PFSK-1 (cell line): Measurements from ENCODE around the gene PTPN4.

Experiments
- FOXP2 ChIP-seq: optimal IDR thresholded peaks from 2 replicates; pipeline ENCODE3; 2011; ENCODE audit warnings: borderline replicate concordance, control low read depth, inconsistent platforms; ENCODE audit not compliant: insufficient read depth; ENCODE audit errors: extremely low read length, extremely low read depth
- POLR2AphosphoS5 ChIP-seq: IDR thresholded peaks from 2 replicates; pipeline ENCODE4 v1.6.1; 2012; ENCODE audit warnings: low read depth, mild to moderate bottlenecking, control low read depth, low read length, moderate library complexity
- SIN3A ChIP-seq: IDR thresholded peaks from 2 replicates; pipeline ENCODE4 v1.6.1; 2012; ENCODE audit warnings: mild to moderate bottlenecking, low read length, moderate library complexity, borderline replicate concordance; ENCODE audit not compliant: insufficient read depth
- TAF1 ChIP-seq: IDR thresholded peaks from 2 replicates; pipeline ENCODE4 v1.6.1; 2012; ENCODE audit warnings: low read length, control low read depth, borderline replicate concordance; ENCODE audit not compliant: insufficient read depth
- TF ChIP-seq, protein P1 (sequence below), 2 experiments: IDR thresholded peaks; 2 replicates each; pipeline versions ENCODE4 v1.6.1 to v1.8.0; 2011 to 2012; ENCODE audit warnings: low read depth in 2 of 2, low read length in 2 of 2, control low read depth in 1 of 2, inconsistent platforms in 1 of 2, mild to moderate bottlenecking in 1 of 2, moderate library complexity in 1 of 2; ENCODE audit not compliant: insufficient read depth in 1 of 2

The PTPN4 gene

DNA sequence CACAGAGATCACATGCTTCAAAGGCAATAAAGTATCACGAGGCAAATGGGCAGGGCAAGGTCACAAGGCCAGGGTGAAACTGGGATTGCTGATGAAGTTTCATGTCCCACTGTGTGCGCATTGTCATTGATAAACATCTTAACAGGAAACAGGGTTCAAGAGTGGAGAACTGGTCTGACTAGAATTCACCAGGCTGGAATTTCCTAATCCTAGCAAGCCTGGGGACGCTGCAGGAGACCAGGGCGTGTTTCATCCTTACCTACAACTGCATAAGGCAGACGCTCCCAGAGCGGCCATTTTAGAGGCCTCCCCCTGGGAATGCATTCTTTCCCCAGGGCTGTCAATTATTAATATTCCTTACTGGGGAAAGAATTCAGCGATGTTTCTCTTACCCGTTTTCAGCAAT, 33.2 kb downstream of the PTPN4 start:
- TF ChIP-seq SIN3A, result no peak
- no peak for TF ChIP-seq POLR2AphosphoS5
- TF ChIP-seq FOXP2, result no peak
- no peak for TF ChIP-seq TAF1
- TF ChIP-seq, protein P1, sequence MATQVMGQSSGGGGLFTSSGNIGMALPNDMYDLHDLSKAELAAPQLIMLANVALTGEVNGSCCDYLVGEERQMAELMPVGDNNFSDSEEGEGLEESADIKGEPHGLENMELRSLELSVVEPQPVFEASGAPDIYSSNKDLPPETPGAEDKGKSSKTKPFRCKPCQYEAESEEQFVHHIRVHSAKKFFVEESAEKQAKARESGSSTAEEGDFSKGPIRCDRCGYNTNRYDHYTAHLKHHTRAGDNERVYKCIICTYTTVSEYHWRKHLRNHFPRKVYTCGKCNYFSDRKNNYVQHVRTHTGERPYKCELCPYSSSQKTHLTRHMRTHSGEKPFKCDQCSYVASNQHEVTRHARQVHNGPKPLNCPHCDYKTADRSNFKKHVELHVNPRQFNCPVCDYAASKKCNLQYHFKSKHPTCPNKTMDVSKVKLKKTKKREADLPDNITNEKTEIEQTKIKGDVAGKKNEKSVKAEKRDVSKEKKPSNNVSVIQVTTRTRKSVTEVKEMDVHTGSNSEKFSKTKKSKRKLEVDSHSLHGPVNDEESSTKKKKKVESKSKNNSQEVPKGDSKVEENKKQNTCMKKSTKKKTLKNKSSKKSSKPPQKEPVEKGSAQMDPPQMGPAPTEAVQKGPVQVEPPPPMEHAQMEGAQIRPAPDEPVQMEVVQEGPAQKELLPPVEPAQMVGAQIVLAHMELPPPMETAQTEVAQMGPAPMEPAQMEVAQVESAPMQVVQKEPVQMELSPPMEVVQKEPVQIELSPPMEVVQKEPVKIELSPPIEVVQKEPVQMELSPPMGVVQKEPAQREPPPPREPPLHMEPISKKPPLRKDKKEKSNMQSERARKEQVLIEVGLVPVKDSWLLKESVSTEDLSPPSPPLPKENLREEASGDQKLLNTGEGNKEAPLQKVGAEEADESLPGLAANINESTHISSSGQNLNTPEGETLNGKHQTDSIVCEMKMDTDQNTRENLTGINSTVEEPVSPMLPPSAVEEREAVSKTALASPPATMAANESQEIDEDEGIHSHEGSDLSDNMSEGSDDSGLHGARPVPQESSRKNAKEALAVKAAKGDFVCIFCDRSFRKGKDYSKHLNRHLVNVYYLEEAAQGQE (IDR thresholded peaks at IDR 0.05; ENCODE audit: insufficient read depth in 1 of 2, low read depth in 2 of 2, low read length in 2 of 2), result no peak

DNA sequence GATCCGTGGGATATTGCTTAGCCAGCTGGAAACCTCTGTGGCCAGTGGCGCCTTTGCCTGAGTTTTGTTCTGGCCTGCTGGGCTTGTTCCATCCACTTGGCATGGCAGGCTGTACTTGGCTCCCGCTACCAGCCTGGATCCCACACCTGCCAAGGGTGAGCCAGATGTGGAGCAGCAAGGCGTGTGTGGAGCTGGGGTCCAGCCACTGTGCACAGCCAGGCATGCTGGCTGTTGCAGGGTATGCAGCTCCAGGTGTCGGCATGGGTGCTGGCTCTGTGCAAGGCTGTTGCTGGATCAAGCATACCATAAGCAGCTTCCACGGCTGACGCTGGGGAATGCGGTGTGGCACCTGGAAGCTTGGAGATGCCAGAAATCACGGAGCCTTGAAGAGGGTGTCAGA, 34.5 kb downstream of the PTPN4 start:
- TF ChIP-seq POLR2AphosphoS5, result no peak
- TF ChIP-seq SIN3A, result no peak
- TF ChIP-seq, protein P1 (IDR thresholded peaks at IDR 0.05; ENCODE audit: insufficient read depth in 1 of 2, low read depth in 2 of 2, low read length in 2 of 2), result no peak
- no peak for TF ChIP-seq FOXP2
- TF ChIP-seq TAF1, result no peak

DNA sequence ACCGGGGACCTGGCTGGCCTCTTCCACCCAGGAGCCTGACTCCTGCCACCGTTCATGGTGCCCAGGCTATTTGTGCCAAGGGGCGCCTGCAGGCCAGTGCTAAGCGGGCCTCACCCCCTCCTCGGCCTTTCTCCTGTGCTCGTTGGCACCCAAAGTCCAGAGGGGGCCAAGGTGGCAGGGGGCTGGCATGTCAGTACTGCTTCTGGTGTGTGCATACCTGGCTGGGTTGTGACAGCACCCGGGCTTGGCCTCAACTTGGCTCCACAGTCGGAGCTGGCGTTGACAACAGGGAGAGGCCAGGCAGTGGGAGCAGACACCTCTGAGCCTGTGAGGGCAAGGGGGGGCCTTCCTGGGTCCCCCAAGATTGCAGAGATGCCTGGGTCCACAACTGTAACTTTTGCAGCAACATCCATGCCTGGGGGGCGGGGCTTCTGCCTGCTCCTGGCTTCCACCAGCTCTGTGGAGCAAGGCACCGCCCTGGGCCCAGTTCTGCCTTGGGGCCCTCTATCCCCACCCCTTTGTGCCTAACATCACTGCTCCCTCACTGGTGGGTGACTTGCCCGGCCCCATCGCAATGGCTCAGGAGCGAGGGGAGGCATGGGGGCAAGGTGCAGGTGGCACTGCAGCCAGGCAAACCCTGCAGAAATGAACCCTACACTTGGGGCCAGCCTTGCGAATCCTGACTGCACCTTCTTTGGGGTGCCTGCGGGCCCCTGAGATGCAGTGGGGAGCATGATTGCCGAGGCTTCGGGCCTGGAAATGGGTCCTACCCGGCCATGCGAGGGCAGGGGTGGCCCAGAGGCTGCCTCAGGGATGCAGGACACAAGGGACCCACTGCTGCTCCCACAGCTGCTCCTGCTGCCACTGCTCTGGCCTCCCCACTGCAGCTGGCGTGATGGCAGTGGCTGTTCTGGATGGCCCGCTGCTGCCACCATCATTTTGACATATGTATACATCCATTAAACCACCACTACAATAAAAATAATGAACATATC, 35.9 kb downstream of the PTPN4 start:
- TF ChIP-seq TAF1 (no peak), SIN3A (no peak), POLR2AphosphoS5 (no peak), FOXP2 (no peak)
- TF ChIP-seq, protein P1 (IDR thresholded peaks at IDR 0.05; ENCODE audit: insufficient read depth in 1 of 2, low read depth in 2 of 2, low read length in 2 of 2), result no peak

DNA sequence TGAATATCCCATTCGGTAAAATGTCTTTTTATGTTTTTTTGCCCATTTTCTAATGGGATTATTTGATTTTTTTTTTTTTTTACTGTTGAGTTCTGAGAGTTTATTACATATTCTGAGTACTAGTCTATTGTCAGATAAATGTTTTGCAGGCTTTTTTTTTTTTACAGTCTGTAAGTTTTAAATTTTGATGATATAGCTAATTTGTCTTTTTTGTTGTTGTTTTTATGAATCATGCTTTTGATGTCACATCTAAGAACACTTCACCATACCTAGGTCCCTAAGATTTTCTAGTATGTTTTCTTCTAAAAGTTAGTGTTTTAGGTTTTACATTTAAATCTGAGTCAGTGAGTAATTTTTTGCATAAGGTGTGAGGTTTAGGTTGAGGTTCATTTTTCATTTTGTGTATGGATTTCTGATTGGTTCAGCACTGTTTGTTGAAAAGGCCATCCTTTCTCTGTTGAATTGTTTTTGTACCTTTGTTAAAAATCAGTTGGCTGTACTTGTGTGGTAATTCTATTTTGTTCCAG, 40.7 kb downstream of the PTPN4 start:
- no peak for TF ChIP-seq SIN3A
- no peak for TF ChIP-seq TAF1
- TF ChIP-seq FOXP2, result no peak
- TF ChIP-seq, protein P1 (IDR thresholded peaks at IDR 0.05; ENCODE audit: insufficient read depth in 1 of 2, low read depth in 2 of 2, low read length in 2 of 2), result no peak
- no peak for TF ChIP-seq POLR2AphosphoS5
